GM12878 (cell line): ENCODE results near the gene TNIP1. TPM values are rescaled to one million over a fixed set of nuclear protein-coding genes. Genes with fewer than 3 reads are reported as not detected.

Source experiments
- ATAC-seq: fragments of 200-7000 bp; cut with Tn5 transposase; 3 replicates; pipeline ENCODE4 v1.9.1; 2020; ENCODE audit warnings: mild to moderate bottlenecking, moderate library complexity
- BruUV-seq: library from RNA; stranded (reverse); fragments of 400-500 nt; replicated peaks from 2 replicates; lab custom pipeline; 2021; lab: Mats Ljungman, UMichigan
- CTCF ChIA-PET: fragments of 300-600 bp; sonication (Branson Sonifier 250); formaldehyde crosslinking; extraction: SDS; loops from one replicate; lab custom pipeline; 2021; ENCODE audit warnings: inconsistent platforms; lab: Yijun Ruan, JAX
- POLR2A ChIA-PET: fragments of 350-600 bp; formaldehyde crosslinking; extraction: SDS; loops from one replicate; lab custom pipeline; 2021; ENCODE audit warnings: inconsistent platforms; lab: Charles Lee
- RAD21 ChIA-PET: fragments of 300-600 bp; sonication (Branson Sonifier 250); formaldehyde crosslinking; loops from one replicate; lab custom pipeline; 2023; ENCODE audit warnings: antibody characterized with exemption; ENCODE audit not compliant: unreplicated experiment; lab: Charles Lee
- SMC1A ChIA-PET: fragments of 300-600 bp; sonication (Branson Sonifier 250); formaldehyde crosslinking; loops from one replicate; lab custom pipeline; 2023; ENCODE audit not compliant: unreplicated experiment, uncharacterized antibody; lab: Charles Lee
- DNase-seq: peaks from one replicate; pipeline ENCODE4 v3.0.0-alpha.2; 2011; ENCODE audit warnings: low read depth, low spot score
- FAIRE-seq: peaks from 3 replicates; lab custom pipeline; 2011; peaks lifted over from hg19 to GRCh38; lab: Jason Lieb, UNC
- H2AFZ ChIP-seq: 2 replicates; pipeline ENCODE4 v1.6.0; 2011; ENCODE audit warnings: low read depth, low read length, control low read depth; ENCODE audit not compliant: control insufficient read depth
- H3K27ac ChIP-seq: 2 replicates; pipeline ENCODE4 v1.5.1; 2011; ENCODE audit warnings: control low read depth; ENCODE audit not compliant: control insufficient read depth, insufficient read depth
- H3K27me3 ChIP-seq, 2 experiments: replicated peaks in 1 of 2; 2 replicates each; pipeline versions ENCODE4 v1.6.0 to v1.6.1; 2011; ENCODE audit warnings: low read length in 1 of 2; ENCODE audit not compliant: control insufficient read depth in 2 of 2, insufficient read depth in 2 of 2
- H3K36me3 ChIP-seq, 2 experiments: 2 replicates each; pipeline ENCODE4 v1.5.1; 2011; ENCODE audit warnings: low read length in 1 of 2; ENCODE audit not compliant: control insufficient read depth in 2 of 2, insufficient read depth in 2 of 2
- H3K4me1 ChIP-seq: 2 replicates; pipeline ENCODE4 v1.6.1; 2011; ENCODE audit warnings: mild to moderate bottlenecking, low read length, moderate library complexity, mixed read lengths; ENCODE audit not compliant: control insufficient read depth, insufficient read depth
- H3K4me2 ChIP-seq: 2 replicates; pipeline ENCODE4 v1.6.0; 2011; ENCODE audit warnings: control low read depth; ENCODE audit not compliant: control insufficient read depth, insufficient read depth
- H3K4me3 ChIP-seq: fragments of 200-600 bp; sonication (generic); 2 replicates; pipeline ENCODE4 v1.5.1; 2016
- H3K79me2 ChIP-seq: 2 replicates; pipeline ENCODE4 v1.6.0; 2011; ENCODE audit warnings: low read length; ENCODE audit not compliant: control insufficient read depth, insufficient read depth
- H3K9ac ChIP-seq: 2 replicates; pipeline ENCODE4 v1.8.0; 2011; ENCODE audit warnings: low read length, control low read depth, mixed read lengths; ENCODE audit not compliant: control insufficient read depth, insufficient read depth
- H3K9me3 ChIP-seq: replicated peaks from 3 replicates; pipeline ENCODE4 v1.5.1; 2011; ENCODE audit warnings: mild to moderate bottlenecking, low read length; ENCODE audit not compliant: control insufficient read depth, insufficient read depth
- H4K20me1 ChIP-seq: 2 replicates; pipeline ENCODE4 v1.6.0; 2011; ENCODE audit not compliant: control insufficient read depth, insufficient read depth
- ASH2L ChIP-seq: fragments of 300-600, 200-600 bp; sonication (generic); IDR thresholded peaks from 2 replicates; pipeline ENCODE4 v1.6.1; 2017; ENCODE audit warnings: low read depth, mild to moderate bottlenecking, borderline replicate concordance
- CHD1 ChIP-seq: IDR thresholded peaks from 2 replicates; pipeline ENCODE4 v1.6.1; 2012; ENCODE audit warnings: low read depth, low read length, improper control_type of control experiment
- FOXK2 ChIP-seq: fragments of 450-650 bp; IDR thresholded peaks from 2 replicates; pipeline ENCODE4 v1.6.1; 2017; ENCODE audit warnings: mild to moderate bottlenecking, moderate library complexity
- KDM1A ChIP-seq: fragments of 200-600 bp; sonication (generic); IDR thresholded peaks from 2 replicates; pipeline ENCODE4 v1.6.1; 2016; ENCODE audit warnings: borderline replicate concordance
- MEF2A ChIP-seq: IDR thresholded peaks from 2 replicates; pipeline ENCODE4 v1.6.1; 2011; ENCODE audit warnings: low read depth, mild to moderate bottlenecking, low read length, moderate library complexity; ENCODE audit not compliant: insufficient read depth
- MXI1 ChIP-seq: fragments of 150-350 bp; IDR thresholded peaks from 2 replicates; pipeline ENCODE4 v1.6.1; 2011; ENCODE audit warnings: low read depth, mild to moderate bottlenecking, inconsistent platforms, low read length, improper control_type of control experiment
- MYC ChIP-seq: IDR thresholded peaks from 2 replicates; pipeline ENCODE4 v1.6.1; 2011; ENCODE audit warnings: mild to moderate bottlenecking, low read length, moderate library complexity, inconsistent platforms; ENCODE audit not compliant: insufficient read depth, insufficient replicate concordance, insufficient read length, severe bottlenecking
- NBN ChIP-seq: fragments of 450-650 bp; IDR thresholded peaks from 2 replicates; pipeline ENCODE4 v1.6.1; 2016
- NFXL1 ChIP-seq: fragments of 450-650 bp; IDR thresholded peaks from 2 replicates; pipeline ENCODE4 v1.6.1; 2017; ENCODE audit warnings: antibody characterized with exemption, mild to moderate bottlenecking, borderline replicate concordance
- NR2F1 ChIP-seq: fragments of 450-650 bp; conservative IDR thresholded peaks from 2 replicates; pipeline ENCODE4 v1.6.1; 2017; ENCODE audit warnings: mild to moderate bottlenecking
- PAX5 ChIP-seq: IDR thresholded peaks from 2 replicates; pipeline ENCODE4 v1.6.1; 2011; ENCODE audit warnings: low read depth, low read length, borderline replicate concordance
- PAX8 ChIP-seq: fragments of 450-650 bp; IDR thresholded peaks from 2 replicates; pipeline ENCODE4 v1.6.1; 2017; ENCODE audit warnings: mild to moderate bottlenecking, moderate library complexity
- POLR2AphosphoS2 ChIP-seq: IDR thresholded peaks from 2 replicates; pipeline ENCODE4 v1.6.1; 2011; ENCODE audit warnings: low read depth, mild to moderate bottlenecking, low read length, improper control_type of control experiment, moderate library complexity
- SMAD5 ChIP-seq: IDR thresholded peaks from 2 replicates; pipeline ENCODE4 v1.6.1; 2016; ENCODE audit warnings: antibody characterized with exemption, low read depth
- SMC3 ChIP-seq: IDR thresholded peaks from 2 replicates; pipeline ENCODE4 v1.6.1; 2011; ENCODE audit warnings: low read length, improper control_type of control experiment, borderline replicate concordance
- TCF12 ChIP-seq: IDR thresholded peaks from 2 replicates; pipeline ENCODE4 v1.6.1; 2011; ENCODE audit warnings: low read depth, mild to moderate bottlenecking, low read length
- TCF7 ChIP-seq: IDR thresholded peaks from 2 replicates; pipeline ENCODE4 v1.6.1; 2014; ENCODE audit warnings: antibody characterized with exemption, borderline replicate concordance
- YBX1 ChIP-seq: fragments of 450-650 bp; IDR thresholded peaks from 2 replicates; pipeline ENCODE4 v1.6.1; 2016; ENCODE audit warnings: antibody characterized with exemption
- ZBED1 ChIP-seq: IDR thresholded peaks from 2 replicates; pipeline ENCODE4 v1.6.1; 2016; ENCODE audit warnings: borderline replicate concordance
- ZSCAN29 ChIP-seq: fragments of 450-650 bp; IDR thresholded peaks from 2 replicates; pipeline ENCODE4 v1.6.1; 2017; ENCODE audit warnings: mild to moderate bottlenecking, moderate library complexity
- WGBS: methylation state at CpG from one replicate; pipeline ENCODE4 v1.1.6; 2016; ENCODE audit warnings: low lambda C conversion rate; ENCODE audit not compliant: insufficient replicate concordance, insufficient coverage; ENCODE audit errors: missing lambda C conversion rate; 5-methylcytosine and 5-hydroxymethylcytosine counted together
- in situ Hi-C: fragments of 300-500 bp; cut with MboI; formaldehyde crosslinking; loops from 9 replicates; pipeline ENCODE4 v1.14.3; 2018; ENCODE audit warnings: mixed read lengths
- intact Hi-C: fragments of 100-400 bp; cut with micrococcal nuclease; formaldehyde crosslinking; loops from one replicate; pipeline ENCODE4 v1.14.2; 2022; ENCODE audit not compliant: unreplicated experiment
- polyA plus RNA-seq, 11 experiments: library from polyadenylated mRNA; depleted of rRNA in 4 of 11; unstranded in 6 of 11; stranded (reverse) in 5 of 11; fragments of >200 nt; fragmentation: Nextera tagmentation in 4 of 11; fragmentation: Illumina TruSeq in 1 of 11; extraction: Ambion mirVana in 4 of 11; extraction: Trizol in 1 of 11; gene quantifications; 1 replicate in 1 of 11; 2 replicates in 10 of 11; pipeline versions ENCODE4 v1.2.1 to v1.2.3, GENCODE V29; 2011 to 2016; ENCODE audit warnings: inconsistent platforms in 2 of 11, missing spikeins in 2 of 11, low read depth in 1 of 11
- total RNA-seq, 4 experiments: library from RNA; depleted of rRNA in 3 of 4; stranded (reverse); fragments of >200 nt in 3 of 4; fragmentation: Illumina TruSeq in 1 of 4; extraction: Trizol in 1 of 4; gene quantifications; 2 replicates each; pipeline versions ENCODE4 v1.2.1 to v1.2.3, GENCODE V29; 2013 to 2021
- TF ChIP-seq, protein P1 (sequence below): fragments of 450-650 bp; formaldehyde crosslinking; IDR thresholded peaks from 2 replicates; pipeline ENCODE4 v1.4.0; 2022; ENCODE audit warnings: mild to moderate bottlenecking, moderate library complexity
- TF ChIP-seq, protein P2 (sequence below): fragments of 450-650 bp; IDR thresholded peaks from 2 replicates; pipeline ENCODE4 v1.6.1; 2016; ENCODE audit warnings: mild to moderate bottlenecking

The TNIP1 gene
- total and polyA plus RNA-seq, 10 of the 15 experiments (the other 5 are each of a cell fraction or from before 2014, with no cell fraction given) = 4.4 to 279 (median 150) TPM

DNA sequence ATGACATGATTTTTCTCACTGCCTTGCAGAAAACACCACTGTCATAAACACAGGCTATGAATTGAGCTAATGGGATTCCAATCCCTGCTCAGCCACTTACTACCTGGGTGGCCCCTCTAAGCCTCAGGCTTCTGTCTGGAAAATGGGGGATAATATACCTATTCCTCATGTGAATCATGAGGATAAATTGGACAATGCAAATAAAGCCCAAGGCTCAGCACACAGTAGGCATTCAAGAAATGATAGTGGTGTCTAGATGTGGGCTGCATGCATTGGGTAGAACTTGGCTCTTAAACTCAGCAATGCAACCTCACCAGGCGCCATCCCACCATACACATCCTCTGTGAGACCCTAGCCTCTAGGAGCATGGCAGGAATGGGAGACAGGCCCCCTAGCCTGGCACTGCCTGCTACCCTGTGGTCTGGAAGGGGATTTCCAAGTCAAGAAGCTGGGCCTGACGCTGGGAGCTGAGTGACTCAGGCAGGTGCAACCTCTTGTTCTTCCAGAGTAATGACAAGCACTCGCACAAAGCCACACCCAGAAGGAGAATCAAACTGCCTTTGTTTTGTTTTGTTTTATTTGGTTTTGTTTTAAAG, 2.3 kb upstream of the TNIP1 start:
- Histone ChIP-seq H3K4me1 (peaks cover 29% of the 10 kb centered on the region), H3K4me2 (peak overlapping the region; percentile 100), H3K36me3 (peaks cover 2 to 4% of the 10 kb centered on the region in 2 experiments; a peak in 3 of 4 replicates), H3K27ac (peak overlapping the region; percentile 90), H3K4me3 (peak overlapping the region; percentile 89), H3K79me2 (peaks cover 89% of the 10 kb centered on the region), H3K9ac (peak overlapping the region; percentile 39), H4K20me1 (no peaks in the 10 kb centered on the region; the same call in 1 of the 2 replicates), H3K27me3 (no peaks in the 10 kb centered on the region), H2AFZ (no peak overlapping the region), H3K9me3 (no peaks in the 10 kb centered on the region)
- SMC1A ChIA-PET = interaction anchor here (0.8 to 7.7 kb wide), 18 partner anchors 10 to 137 kb away, joined by 3 to 125 read pairs (median 6); no protein-coding TSS in a partner anchor
- 2% methylated on average over 3 of the region's 3 CpGs for WGBS
- no TSS peak for BruUV-seq
- CTCF ChIA-PET = interaction anchor here (0.6 to 8.0 kb wide), 17 partner anchors 10 to 633 kb away, joined by 3 to 90 read pairs (median 5); no protein-coding TSS in a partner anchor
- POLR2A ChIA-PET = interaction anchor here (0.6 to 14.3 kb wide), 16 partner anchors 9 to 673 kb away, joined by 3 to 222 read pairs (median 6); partner anchors contain the start of gene CCDC69
- DNase-seq (no peak), ATAC-seq (peak; percentile 6), FAIRE-seq (no peak)
- intact Hi-C loops = loop anchor here (5.0 kb wide), 1 partner anchor 129 kb away; no protein-coding TSS in a partner anchor
- RAD21 ChIA-PET = interaction anchor here (0.6 to 8.5 kb wide), 17 partner anchors 10 to 156 kb away, joined by 3 to 94 read pairs (median 6); no protein-coding TSS in a partner anchor
- in situ Hi-C loops = no loop called here
- no peak for TF ChIP-seq NFXL1
- TF ChIP-seq NR2F1 = no peak
- TF ChIP-seq PAX8 = no peak
- TF ChIP-seq SMAD5 = no peak
- no peak for TF ChIP-seq PAX5
- TF ChIP-seq ZBED1 = no peak
- TF ChIP-seq FOXK2 = no peak
- TF ChIP-seq, protein P1, sequence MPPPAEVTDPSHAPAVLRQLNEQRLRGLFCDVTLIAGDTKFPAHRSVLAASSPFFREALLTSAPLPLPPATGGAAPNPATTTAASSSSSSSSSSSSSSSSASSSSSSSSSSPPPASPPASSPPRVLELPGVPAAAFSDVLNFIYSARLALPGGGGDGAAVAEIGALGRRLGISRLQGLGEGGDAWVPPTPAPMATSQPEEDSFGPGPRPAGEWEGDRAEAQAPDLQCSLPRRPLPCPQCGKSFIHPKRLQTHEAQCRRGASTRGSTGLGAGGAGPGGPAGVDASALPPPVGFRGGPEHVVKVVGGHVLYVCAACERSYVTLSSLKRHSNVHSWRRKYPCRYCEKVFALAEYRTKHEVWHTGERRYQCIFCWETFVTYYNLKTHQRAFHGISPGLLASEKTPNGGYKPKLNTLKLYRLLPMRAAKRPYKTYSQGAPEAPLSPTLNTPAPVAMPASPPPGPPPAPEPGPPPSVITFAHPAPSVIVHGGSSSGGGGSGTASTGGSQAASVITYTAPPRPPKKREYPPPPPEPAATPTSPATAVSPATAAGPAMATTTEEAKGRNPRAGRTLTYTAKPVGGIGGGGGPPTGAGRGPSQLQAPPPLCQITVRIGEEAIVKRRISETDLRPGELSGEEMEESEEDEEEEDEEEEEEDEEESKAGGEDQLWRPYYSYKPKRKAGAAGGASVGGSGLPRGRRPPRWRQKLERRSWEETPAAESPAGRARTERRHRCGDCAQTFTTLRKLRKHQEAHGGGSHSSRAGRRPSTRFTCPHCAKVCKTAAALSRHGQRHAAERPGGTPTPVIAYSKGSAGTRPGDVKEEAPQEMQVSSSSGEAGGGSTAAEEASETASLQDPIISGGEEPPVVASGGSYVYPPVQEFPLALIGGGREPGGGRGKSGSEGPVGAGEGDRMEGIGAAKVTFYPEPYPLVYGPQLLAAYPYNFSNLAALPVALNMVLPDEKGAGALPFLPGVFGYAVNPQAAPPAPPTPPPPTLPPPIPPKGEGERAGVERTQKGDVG (CRISPR knock-in tag) = no peak
- TF ChIP-seq MEF2A = no peak
- TF ChIP-seq ASH2L = no peak
- no peak for TF ChIP-seq NBN
- TF ChIP-seq TCF7 = no peak
- TF ChIP-seq, protein P2, sequence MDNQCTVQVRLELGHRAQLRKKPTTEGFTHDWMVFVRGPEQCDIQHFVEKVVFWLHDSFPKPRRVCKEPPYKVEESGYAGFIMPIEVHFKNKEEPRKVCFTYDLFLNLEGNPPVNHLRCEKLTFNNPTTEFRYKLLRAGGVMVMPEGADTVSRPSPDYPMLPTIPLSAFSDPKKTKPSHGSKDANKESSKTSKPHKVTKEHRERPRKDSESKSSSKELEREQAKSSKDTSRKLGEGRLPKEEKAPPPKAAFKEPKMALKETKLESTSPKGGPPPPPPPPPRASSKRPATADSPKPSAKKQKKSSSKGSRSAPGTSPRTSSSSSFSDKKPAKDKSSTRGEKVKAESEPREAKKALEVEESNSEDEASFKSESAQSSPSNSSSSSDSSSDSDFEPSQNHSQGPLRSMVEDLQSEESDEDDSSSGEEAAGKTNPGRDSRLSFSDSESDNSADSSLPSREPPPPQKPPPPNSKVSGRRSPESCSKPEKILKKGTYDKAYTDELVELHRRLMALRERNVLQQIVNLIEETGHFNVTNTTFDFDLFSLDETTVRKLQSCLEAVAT = no peak
- TF ChIP-seq ZSCAN29 = no peak
- TF ChIP-seq SMC3 = no peak
- no peak for TF ChIP-seq KDM1A
- no peak for TF ChIP-seq CHD1
- TF ChIP-seq MYC = no peak
- 0 out of 2 replicates have a peak, but pooled peaks have one; percentile 22 for TF ChIP-seq POLR2AphosphoS2
- TF ChIP-seq YBX1 = no peak
- TF ChIP-seq TCF12 = peak; percentile 44; the same call in 1 of the 2 replicates
- peak; percentile 43 for TF ChIP-seq MXI1
